MM.1S (cell line): ENCODE results near the gene LMAN2L.

Experiments used
- CTCF ChIP-seq: fragments of 300-600 bp; sonication (generic); IDR thresholded peaks from 2 replicates; pipeline ENCODE4 v1.5.1; 2016; ENCODE audit warnings: antibody characterized with exemption, low read length, mixed read lengths
- EZH2 ChIP-seq: fragments of 300-600 bp; sonication (generic); optimal IDR thresholded peaks from 2 replicates; pipeline ENCODE3; 2017; ENCODE audit warnings: low read depth, mild to moderate bottlenecking, antibody characterized with exemption, low read length, mixed read lengths

GRCh38 chr2:96697476-96697875 is 42.4 kb downstream of the LMAN2L start:
- TF ChIP-seq CTCF (no peak), EZH2 (no peak)
